Hematopoietic multipotent progenitor cell treated with erythropoietin and hydrocortisone succinate and interleukin-3 and kit ligand, for 4 days (in vitro differentiated cells): ENCODE measurements around the gene SPAG17.

Experiments used
- DNase-seq: peaks from one replicate; pipeline ENCODE4 v3.0.0-alpha.2; 2015

Gene SPAG17

DNA sequence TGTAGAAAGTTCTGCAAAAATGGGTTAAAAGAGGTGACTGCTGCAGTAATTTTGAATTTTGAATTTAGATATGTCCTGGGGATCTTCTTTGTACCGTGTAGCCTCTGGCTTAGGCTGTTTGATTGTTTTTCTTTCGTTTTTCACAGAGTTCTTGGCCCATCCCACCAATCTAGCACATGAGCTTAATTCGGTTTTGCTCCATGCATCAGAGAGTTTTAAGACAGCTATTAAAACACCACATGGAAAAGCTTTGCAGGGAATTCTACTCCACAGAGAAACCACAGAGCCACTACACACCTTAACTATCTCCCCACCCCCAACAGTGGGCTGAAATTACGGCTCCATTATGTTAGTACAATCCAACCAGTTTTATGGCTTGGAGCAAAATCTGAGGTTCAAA lies 25.5 kb downstream of the SPAG17 start:
- no peak for DNase-seq

DNA sequence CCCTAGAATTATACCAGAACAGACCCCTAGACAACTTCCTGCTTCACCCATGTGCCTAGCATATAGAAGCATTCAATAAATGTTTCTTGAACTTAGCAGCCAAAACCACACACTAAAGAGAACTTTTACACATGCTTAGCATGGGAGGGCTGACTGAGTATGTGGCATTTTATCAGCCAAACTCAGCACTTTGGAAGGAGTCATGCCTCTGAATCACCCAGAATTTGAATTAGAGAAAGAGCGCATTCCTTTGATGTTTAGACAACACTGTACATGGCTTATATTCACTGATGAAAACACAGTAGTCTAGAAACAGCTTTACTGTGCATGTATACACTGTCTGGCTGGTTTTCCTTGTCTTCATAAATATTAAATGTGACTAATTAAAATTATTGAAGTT lies 26.1 kb downstream of the SPAG17 start:
- DNase-seq = no peak

DNA sequence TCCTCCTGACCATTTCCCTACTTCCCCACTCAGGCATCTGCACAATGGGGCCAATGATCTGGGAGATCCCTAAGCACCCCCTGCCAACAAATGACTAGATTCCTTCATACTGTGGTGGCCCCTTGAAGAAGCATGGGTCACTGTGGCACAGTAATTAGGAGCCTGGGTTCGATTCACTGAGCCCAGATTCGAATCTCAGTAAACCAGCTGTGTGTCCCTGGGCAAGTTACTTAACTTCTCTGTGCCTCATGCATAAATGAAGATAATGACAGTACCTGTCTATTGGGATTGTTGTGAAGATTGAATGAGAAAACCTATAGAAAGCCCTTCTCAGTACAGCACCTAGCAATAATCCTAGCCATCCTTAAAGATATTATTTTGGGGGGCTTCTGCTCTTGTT lies 27.5 kb downstream of the SPAG17 start:
- DNase-seq = no peak

DNA sequence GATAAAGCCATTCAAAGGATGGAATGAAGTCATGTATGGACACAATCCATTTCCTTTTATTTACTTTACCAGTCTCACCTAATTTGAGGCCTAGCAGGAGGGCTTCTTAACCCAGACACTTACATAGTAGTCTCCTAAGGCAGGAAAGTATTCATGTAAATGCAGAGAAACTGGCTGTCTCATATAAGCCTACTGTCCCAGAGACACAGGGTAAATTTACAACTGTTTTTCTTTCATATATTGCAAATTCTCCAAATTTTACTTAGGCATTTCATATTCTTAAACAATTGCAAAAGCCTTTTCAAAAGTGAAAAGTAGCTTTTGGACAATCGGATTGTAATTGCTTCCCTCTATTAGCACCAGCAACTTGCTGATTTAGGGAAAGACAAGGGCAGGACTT lies 29.9 kb downstream of the SPAG17 start:
- no peak for DNase-seq

DNA sequence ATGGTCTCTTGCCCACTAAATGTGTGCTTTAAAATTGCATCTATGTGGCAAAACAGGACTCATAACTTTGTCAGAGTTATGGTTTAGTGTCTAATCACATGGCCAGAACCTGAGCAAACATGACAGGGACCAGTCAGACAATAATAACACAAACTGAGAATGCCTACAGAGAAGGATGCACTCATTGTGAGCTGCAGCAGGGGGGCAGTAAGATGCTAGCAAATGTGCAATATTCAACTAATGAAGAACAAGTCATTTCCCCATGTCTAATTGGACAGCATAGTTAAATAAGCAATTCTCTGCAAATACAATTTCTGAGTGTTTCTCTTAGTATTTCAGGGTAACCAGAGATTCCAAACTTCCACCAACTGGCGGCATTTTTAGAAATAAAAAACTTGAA lies 30.8 kb downstream of the SPAG17 start:
- DNase-seq = peak; percentile 39

DNA sequence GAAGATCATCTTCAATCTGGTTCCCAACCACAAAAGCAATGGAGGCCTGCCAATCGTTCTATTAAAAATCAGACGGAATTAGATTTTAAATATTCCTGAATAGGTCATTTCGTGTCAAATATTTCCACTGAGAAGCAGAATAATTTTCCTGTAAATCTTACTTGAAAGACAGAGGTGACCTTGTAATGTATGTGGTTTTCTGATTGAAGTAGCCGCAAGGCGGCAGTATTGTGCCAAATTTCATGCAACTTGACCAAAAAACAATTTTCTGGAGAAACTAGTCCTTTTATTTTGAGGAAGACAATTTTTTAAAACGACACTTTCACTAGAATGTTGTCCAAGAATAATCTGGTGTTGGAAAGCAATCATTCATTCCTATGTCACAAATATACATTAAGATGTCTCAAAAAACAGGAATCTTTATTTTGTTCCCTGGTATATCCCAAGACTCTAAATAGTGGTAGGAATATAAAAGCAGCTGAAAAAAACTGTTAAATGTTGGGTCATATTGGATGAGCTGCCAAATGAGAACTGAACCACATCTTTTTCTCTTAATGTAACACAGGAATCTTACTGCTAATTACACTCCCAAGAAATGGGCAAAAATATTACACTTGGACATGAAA lies 33.6 kb downstream of the SPAG17 start:
- peak; percentile 77 for DNase-seq

DNA sequence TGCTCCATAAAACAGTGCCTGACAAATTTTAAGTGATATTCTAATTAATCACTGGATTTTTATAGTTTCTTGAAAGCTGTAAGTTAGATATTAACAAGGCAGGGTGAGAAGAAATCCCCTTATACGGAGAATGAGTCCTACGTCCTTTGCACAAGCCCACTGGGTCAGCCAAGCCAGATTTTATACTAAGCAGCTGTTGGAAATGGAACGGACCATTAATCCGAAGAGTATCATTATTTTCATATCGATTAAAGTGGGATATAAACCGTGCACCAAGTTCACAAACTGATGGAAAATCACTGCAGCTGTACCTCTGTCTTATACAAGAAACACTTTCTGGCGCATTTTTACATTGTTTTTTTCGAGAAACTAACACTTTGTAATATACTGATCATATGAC lies 35.2 kb downstream of the SPAG17 start:
- no peak for DNase-seq

DNA sequence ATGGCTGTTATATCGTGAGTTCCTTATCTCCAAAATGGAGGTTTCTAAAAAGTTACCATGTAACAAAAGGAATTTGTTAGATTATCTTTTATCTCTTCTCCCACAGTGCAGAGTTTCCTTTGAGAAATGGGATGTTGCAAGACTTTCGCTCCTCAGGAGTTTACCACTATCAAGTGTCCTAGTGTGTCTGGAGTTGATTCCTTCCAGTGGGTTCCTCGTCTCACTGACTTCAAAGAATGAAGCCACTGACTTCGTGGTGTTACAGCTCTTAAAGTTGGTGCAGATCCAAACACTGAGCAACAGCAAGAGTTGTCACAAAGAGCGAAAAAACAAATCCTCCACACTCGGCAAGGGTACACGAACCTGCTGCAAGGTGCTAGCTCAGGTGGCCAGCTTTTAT lies 37.0 kb downstream of the SPAG17 start:
- DNase-seq = no peak

DNA sequence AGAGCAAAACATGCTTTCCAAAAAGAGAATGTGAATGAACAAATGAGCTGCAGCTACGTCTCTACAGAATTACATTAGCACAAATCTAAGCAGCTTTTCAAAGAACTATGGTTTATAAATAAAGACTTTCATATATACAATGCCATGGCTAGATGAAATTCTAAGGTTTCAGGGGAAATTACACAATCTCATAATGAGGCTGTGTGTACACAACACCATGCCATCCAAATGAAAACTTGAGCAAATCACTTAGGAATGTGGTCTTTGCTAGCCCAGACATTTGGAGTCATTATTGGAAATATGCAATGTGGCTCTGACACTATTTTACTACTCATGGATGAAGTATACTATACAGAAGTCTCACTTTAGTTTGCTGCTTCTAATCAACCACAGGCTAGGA lies 37.5 kb downstream of the SPAG17 start:
- no peak for DNase-seq

DNA sequence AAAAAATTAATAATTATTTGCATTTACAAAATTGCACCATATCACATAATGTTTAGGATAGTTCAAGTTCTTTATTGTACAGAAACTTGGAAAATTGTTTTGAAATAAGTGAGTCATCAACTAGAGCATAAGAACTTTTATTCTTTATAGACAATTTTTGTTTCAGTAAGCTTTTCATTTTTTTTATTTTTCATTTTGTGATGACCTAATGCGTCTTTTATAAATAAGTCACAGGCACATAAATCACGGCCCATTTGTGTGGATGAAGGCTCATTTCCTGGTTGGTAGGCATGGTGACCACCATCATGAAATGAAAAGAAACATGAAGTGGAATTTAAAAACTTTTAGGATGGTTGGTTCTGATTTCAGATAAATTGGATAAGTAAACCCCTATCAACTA lies 39.3 kb downstream of the SPAG17 start:
- DNase-seq = no peak

DNA sequence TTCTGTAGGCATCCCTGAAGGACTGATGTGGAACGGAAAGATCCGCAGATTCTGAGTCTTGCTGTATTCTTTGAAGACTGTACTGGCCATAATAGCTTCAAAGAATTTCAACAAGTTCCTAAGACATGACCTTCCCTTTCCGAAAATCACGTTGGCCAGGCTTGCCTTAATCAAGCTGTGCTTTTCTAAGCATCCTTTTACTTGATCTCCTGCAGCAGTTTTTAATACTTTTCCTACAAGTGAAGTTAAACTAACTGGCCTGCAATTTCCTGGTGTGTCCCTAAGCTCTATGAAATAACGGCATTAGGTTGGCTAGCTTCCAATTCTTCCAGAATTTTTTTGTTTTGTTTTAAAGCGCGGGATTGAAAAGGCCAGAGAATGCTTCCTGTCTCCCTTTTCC lies 40.3 kb downstream of the SPAG17 start:
- DNase-seq = no peak

DNA sequence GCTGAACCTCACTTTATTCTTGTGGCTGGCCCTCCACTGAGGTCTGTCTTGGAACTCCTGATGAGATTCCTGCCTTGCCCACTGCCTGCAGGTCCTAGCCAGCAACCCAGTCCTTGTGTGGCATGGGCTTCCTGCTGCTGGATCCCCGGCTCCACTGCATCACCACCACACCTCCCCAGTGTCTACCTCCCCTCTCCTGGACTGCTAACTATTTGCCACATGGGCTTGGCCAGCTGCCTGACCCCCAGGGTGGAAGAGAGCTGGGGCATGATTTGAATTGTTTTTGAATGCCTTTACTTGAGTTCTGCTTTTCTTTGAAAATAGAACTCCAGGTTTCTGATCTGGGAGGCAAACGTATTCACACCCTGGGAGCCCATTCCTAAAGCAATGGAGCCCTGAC lies 41.2 kb downstream of the SPAG17 start:
- DNase-seq = no peak

DNA sequence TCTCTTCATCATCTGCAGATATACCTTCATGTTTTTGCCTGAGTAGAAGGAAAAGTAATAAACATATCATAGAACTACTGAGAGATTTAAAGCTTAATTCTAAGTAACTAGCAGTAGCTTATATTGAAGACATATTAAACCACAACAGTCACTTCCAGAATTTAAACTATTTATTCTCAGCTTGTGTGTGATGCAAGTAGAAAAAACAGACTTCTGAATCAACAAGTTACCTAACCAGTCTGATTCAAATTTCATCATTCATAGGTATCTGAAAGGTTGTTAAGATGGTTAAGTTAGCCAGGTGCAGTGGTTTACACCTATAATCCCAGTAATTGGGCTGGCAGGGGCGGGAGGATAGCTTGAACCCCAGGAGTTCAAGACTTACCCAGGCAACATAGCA lies 41.9 kb downstream of the SPAG17 start:
- no peak for DNase-seq

DNA sequence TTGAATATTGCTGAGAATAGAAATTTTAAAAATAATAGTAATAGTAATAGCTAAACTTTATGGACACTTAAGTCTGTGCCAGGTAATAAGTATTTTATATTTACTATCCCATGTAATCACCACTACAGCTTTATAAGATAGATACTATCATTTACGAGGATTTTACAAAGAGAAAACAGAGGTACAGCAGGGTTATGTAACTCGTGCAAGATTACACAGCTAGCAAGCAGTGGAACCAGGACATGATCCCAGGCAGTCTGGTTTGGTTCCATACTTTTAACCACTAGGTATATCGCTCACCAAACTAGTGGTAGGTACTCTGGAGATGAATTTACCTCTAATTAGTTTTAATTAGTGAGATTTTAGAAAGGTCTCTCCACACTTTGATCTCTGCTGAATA lies 42.5 kb downstream of the SPAG17 start:
- no peak for DNase-seq

DNA sequence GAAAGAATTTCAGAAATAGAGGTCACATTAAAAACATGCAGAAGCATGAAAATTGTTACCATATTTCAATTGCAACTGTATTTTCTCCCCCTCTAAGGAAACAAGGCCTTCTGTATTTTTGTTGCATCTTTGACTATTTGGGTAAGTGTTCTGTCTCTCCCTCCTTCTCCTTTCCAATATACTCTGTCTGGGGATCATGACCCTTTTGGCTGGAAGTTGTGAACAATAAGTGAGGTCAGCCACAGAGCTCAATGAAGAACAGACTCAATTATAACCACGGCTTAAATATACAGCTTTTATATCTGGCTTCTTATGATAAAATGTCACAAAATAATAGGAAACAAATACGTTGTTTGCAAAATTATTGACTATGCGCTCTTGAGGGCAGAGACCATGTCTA lies 47.1 kb downstream of the SPAG17 start:
- DNase-seq = no peak

DNA sequence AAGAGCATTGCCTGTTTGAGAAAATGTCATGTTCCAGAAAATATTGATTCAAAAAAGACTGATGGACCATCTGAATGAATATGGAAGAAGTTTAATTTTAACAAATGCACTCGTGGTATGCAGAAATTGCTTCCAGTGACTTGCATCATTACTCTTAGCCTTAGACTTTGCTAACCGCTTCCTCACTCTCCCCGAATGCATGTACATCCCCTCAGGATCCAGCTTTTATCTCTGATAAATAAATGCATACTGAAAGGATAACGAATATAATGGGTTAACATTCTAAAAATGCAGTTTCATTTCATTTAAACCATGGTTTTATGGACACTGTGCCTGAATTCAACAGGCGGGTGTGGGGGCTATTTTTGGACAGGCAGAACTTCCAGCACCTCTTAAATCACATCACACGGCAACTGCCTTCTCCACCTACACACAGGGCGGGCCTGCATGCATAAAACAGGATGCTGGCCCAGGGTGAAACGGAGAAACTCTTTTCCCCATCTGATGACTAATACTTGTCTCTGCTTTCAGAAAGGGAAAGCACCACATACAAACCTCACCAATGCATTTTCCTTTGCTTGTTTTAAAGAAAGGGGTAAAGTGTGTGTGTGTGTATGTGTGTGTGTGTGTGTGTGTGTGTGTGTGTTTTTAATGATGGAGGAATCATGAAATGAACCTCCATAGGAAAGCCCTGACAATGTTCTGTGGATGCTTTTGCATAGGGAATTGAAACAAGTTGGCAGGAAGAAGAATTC lies 48.7 kb downstream of the SPAG17 start:
- DNase-seq = peak; percentile 3

DNA sequence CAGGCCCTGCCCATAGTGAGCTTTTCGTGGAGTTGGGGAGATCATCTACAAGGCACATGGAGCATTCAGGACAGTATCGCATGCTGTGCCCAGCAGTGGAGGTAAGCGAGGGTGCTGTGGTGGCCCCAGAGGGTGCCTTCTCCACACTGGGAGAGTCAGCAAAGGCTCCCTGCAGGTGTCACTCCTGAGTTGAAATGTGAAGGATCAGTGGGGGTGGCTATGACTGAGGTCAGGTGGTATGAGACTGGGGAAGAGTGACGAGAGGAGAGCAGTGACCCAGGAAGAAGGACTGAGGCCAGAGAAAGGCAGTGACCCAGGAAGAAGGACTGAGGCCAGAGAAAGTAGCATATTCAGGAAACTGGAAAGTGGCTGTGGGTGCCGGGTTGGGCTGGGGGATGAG lies 53.0 kb downstream of the SPAG17 start:
- DNase-seq = no peak

DNA sequence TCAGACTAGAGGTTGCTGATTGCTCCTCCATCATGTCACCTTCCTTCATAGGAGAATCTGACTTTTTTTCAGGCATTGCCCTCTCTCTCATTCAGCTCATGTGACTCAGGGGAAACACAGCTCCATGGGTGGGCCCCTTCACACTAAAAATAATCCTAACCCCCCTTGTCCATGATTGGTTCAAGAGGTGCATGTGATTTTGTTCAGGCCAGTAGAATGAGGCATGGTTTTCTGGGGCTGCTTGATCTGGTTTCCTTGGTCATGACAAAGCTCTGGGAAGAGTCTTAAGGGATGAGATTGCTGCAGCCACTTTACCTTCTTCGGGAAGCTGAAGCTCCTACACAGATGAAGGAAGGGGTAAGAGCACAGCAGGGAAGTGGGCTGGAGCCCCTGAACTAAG lies 56.3 kb downstream of the SPAG17 start:
- no peak for DNase-seq

DNA sequence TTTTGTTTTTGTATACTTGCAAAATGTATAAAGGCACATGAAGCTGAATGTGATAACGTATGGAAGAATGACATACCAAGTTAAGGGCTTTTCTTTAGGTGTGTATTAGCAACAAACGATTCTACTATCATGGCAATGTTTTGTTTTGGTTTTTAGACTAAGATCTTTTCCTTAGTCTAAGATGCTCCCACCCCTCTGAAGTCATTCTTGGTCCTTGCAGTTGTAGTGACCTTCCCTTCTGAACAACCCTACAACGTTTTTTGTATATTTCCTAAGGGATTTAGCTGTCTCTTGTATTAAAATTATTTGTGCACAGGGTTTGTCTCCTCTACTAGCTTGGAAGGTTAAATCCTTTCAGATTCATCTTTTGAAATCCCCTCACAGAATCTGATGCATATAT lies 61.0 kb downstream of the SPAG17 start:
- DNase-seq = no peak

DNA sequence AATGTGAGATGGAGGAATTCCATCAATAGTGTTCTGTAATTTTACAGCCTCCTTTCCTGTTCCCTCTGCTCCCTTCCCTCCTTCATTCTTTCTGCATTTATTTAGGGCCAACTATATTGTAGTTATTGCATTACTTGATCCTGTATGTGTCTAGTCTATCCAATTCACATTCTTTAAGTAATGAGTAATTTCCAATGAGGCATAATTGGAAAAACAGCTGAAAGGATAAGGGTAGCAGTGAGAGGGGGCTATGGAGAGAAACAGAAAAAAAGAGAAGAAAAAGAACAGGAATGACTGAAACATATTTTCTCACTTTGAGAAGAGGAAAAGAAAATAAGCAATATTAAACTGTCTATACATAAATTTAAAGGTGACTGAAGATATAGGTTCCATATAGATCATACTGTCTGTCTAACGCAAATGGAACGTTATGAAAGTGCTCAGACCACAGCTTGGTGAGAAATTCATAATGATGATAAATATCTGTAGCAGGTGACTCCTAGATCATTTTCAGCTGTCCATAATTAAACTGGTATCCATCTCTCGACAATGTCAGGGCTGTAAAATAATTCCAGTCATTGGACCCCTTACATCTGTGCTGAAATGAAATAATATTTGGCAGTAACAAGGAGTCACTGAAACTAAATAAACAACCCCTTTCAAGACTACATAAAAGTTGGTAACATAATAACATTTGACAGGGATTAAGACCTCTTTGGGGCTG lies 61.8 kb downstream of the SPAG17 start:
- no peak for DNase-seq

DNA sequence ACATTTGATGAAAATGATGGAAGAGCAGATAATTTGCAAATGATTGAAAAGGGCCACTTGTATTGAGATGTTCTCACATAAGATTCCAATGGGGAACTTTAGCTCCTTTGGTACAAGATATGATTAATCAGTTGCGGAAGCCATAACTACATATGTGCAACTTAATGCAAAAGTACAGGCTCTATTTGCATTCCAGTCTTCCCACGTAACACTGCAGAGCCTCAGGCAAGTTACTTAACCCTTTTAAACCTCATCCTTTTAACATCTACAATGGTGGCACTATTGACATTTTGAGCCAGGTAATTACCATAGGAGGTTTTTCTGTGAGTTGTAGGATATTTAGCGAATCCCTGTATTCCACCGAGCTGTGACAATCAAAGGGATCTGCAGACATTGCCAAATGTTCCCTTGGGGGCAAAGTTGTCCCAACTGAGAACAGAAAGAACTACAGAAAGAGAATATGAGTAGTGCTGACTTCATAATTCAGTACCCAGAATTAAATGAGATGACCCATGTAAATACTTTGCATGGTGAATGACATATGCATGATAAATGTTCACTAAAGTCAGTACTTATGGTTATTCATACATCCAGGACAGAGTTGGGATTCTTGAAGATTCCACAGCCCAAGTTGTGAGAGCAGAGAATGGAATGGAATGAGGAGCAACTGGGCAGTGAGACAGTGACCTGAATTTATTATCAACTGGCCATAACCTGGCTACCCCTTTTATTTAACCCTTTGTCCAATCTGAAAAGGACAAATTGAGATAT lies 62.6 kb downstream of the SPAG17 start:
- no peak for DNase-seq

DNA sequence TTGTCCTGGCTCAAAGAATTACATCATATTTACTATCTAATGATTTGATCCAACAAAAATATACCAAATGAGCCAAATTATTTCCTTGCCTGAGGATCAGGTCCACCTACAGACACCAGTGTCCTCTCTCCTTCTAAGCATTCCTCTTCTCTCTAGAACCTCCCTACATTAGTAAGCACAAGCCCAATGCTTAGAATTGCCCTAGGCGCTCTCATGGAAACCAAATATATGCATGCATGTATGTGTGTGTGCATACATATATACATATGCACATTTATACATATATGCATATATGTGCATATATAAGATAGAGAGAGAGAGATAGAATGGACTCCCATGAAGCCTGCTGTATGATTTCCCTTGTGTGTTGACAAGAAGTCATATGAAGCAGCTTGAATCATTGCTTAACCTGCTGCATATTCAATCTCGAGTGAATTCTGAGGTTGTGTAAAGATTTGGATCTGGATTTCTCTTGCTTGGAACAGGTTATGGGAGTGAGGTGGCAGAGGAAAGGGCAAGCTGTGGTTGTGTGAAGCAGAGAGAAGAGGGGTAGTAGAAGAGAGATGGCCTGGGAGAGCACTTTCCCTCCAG lies 66.1 kb downstream of the SPAG17 start:
- DNase-seq = no peak

DNA sequence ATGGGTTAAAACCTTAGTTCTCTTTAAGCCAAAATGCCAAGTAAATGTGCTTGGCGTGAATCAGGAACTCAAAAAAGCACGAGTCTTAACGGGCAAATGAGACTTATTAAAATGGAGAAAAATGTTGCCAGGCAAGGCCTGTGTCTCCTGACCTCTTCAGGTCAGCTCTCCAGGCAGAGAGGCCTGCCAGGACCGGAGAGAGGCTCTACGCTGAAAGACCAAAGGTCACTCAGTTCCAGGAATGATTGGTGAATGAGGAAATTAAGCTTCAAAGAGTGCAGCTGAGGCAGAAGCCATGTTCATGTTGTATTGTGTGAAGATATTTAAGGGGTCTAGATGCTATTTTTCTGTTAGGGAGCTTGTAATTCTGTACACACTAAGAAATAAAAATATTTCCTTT lies 66.6 kb downstream of the SPAG17 start:
- no peak for DNase-seq
